Colon (tissue), 2 donors: Measurements from ENCODE around the gene USP17L21.
"Not testable (repeated sequence)": the region's sequence is repeated elsewhere in the genome, so short reads cannot be mapped to it uniquely, and the experiment has no call there.

ENCODE experiments used
- FAIRE-seq: peaks from 2 replicates; lab custom pipeline; 2012; peaks lifted over from hg19 to GRCh38; lab: Jason Lieb, UNC
- donor health status: control.
- donor health status: control.

The USP17L21 gene

GRCh38 chr4:9262572-9262971, at the start of gene USP17L21:
TSS of gene USP17L21 (plus strand) at chr4:9262872. CDS start at chr4:9262872, 0 bp downstream.
- not testable (repeated sequence) for FAIRE-seq

- FAIRE-seq, result not testable (repeated sequence)
Measured at GRCh38 chr4:9214701-9215100, 48.0 kb upstream of the USP17L21 start.

GRCh38 chr4:9215105-9215504, 47.6 kb upstream of the USP17L21 start, which contains the start of gene USP17L11:
TSS of gene USP17L11 (plus strand) at chr4:9215405. CDS start at chr4:9215405, 0 bp downstream.
- not testable (repeated sequence) for FAIRE-seq

GRCh38 chr4:9219852-9220251, 42.8 kb upstream of the USP17L21 start, which contains the start of gene USP17L12:
TSS of gene USP17L12 (plus strand) at chr4:9220152. CDS start at chr4:9220152, 0 bp downstream.
- not testable (repeated sequence) for FAIRE-seq

- FAIRE-seq, result not testable (repeated sequence)
Measured at GRCh38 chr4:9224596-9224995, 38.1 kb upstream of the USP17L21 start, which contains the start of gene USP17L13. TSS of gene USP17L13 (plus strand) at chr4:9224896. CDS start at chr4:9224896, 0 bp downstream.

- FAIRE-seq, result not testable (repeated sequence)
Measured at GRCh38 chr4:9230249-9230648, 32.4 kb upstream of the USP17L21 start.

- not testable (repeated sequence) for FAIRE-seq
Measured at GRCh38 chr4:9234085-9234484, 28.6 kb upstream of the USP17L21 start, which contains the start of gene USP17L15. TSS of gene USP17L15 (plus strand) at chr4:9234385. CDS start at chr4:9234385, 0 bp downstream.

GRCh38 chr4:9238461-9238860, 24.2 kb upstream of the USP17L21 start:
- not testable (repeated sequence) for FAIRE-seq

GRCh38 chr4:9243579-9243978, 19.1 kb upstream of the USP17L21 start, which contains the start of gene USP17L17:
TSS of gene USP17L17 (plus strand) at chr4:9243879. CDS start at chr4:9243879, 0 bp downstream.
- not testable (repeated sequence) for FAIRE-seq

- FAIRE-seq, result not testable (repeated sequence)
Measured at GRCh38 chr4:9247953-9248680, 14.6 kb upstream of the USP17L21 start, which contains the start of gene USP17L18. TSS of gene USP17L18 (plus strand) at chr4:9248630. CDS start at chr4:9248630, 0 bp downstream.

- not testable (repeated sequence) for FAIRE-seq
Measured at GRCh38 chr4:9253078-9253477, 9.6 kb upstream of the USP17L21 start, which contains the start of gene USP17L19. TSS of gene USP17L19 (plus strand) at chr4:9253378. CDS start at chr4:9253378, 0 bp downstream.

- not testable (repeated sequence) for FAIRE-seq
Measured at GRCh38 chr4:9257824-9258223, 4.8 kb upstream of the USP17L21 start, which contains the start of gene USP17L20. TSS of gene USP17L20 (plus strand) at chr4:9258124. CDS start at chr4:9258124, 0 bp downstream.

- not testable (repeated sequence) for FAIRE-seq
Measured at GRCh38 chr4:9267319-9267718, 4.6 kb downstream of the USP17L21 start, which contains the start of gene USP17L22. TSS of gene USP17L22 (plus strand) at chr4:9267619. CDS start at chr4:9267619, 0 bp downstream.

- not testable (repeated sequence) for FAIRE-seq
Measured at GRCh38 chr4:9271719-9272118, 9.0 kb downstream of the USP17L21 start.
